ENCODE results near the gene CSPG4. TPM values are rescaled to one million over a fixed set of nuclear protein-coding genes. Genes with fewer than 3 reads are reported as not detected.
"Not testable (repeated sequence)": the region's sequence is repeated elsewhere in the genome, so short reads cannot be mapped to it uniquely, and the experiment has no call there.

The CSPG4 gene
- total RNA-seq, 1 donor from 2014 or later: 0.79 TPM

DNA sequence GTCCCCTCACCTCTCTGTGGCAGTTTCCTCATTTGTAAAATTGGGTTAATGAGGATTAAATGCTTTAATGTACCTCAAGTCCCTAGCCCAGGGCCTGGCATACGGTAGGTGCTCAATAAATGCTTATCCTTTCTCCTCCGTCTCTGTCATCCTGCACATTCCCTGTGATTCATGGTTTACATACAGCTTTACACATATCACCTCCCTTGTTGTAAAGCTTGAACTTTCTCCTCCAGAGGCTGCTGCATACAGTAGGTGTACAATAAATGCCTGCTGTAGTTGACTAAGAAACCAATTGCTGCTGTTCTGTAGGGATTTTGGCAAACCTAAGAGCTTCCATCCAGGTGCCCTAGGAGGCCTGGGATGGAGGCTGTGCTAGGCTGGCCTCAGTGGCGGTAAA is 1.5 kb upstream of the CSPG4 start:
- Histone ChIP-seq H3K36me3 (ENCODE audit: control insufficient read depth, insufficient read depth, low read length) (no peaks in the 10 kb centered on the region), H3K27me3 (ENCODE audit: control insufficient read depth, insufficient read depth, low read length) (no peaks in the 10 kb centered on the region), H3K4me3 (ENCODE audit: low read depth, low read length) (no peak overlapping the region)
- FAIRE-seq (no peak), DNase-seq (ENCODE audit: low read depth) (no peak)
- TF ChIP-seq, protein P1, sequence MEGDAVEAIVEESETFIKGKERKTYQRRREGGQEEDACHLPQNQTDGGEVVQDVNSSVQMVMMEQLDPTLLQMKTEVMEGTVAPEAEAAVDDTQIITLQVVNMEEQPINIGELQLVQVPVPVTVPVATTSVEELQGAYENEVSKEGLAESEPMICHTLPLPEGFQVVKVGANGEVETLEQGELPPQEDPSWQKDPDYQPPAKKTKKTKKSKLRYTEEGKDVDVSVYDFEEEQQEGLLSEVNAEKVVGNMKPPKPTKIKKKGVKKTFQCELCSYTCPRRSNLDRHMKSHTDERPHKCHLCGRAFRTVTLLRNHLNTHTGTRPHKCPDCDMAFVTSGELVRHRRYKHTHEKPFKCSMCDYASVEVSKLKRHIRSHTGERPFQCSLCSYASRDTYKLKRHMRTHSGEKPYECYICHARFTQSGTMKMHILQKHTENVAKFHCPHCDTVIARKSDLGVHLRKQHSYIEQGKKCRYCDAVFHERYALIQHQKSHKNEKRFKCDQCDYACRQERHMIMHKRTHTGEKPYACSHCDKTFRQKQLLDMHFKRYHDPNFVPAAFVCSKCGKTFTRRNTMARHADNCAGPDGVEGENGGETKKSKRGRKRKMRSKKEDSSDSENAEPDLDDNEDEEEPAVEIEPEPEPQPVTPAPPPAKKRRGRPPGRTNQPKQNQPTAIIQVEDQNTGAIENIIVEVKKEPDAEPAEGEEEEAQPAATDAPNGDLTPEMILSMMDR (IDR thresholded peaks at IDR 0.05; ENCODE audit: insufficient read depth, low read length, severe bottlenecking): no peak

DNA sequence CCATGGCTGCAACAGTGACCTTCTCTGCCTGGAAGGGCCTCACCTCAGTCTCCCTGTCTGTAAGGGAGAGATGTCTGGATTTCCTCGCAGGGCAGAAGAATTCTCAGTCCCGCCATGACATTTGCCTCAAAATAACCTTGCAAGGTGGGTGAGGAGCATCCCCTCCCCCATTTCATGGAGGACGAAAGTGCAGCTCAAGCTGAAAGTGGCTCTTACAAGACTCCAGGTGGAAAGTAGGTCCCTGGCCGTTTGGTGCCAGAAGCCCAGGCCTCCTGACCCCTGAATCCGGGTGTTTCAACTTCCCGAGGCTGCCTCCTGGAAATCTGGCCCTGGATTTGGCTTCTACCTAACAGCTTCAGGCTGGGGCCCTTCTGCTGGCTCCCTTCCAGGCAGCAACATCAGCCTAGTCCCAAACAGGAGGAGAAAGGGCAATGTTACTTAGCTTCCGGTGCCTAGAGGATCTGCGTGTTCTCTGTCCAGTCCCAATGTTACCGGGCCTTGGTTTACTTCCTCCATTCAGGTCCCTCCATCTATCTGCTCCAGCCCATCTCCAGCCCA is 769 bp upstream of the CSPG4 start:
- no peak for DNase-seq (ENCODE audit: low read depth)
- H3K4me3 ChIP-seq (ENCODE audit: low read depth, low read length): no peak overlapping the region
- no peaks in the 10 kb centered on the region for H3K27me3 ChIP-seq (ENCODE audit: control insufficient read depth, insufficient read depth, low read length)
- H3K36me3 ChIP-seq (ENCODE audit: control insufficient read depth, insufficient read depth, low read length): no peaks in the 10 kb centered on the region
- TF ChIP-seq, protein P1 (IDR thresholded peaks at IDR 0.05; ENCODE audit: insufficient read depth, low read length, severe bottlenecking): no peak
- FAIRE-seq: no peak

DNA sequence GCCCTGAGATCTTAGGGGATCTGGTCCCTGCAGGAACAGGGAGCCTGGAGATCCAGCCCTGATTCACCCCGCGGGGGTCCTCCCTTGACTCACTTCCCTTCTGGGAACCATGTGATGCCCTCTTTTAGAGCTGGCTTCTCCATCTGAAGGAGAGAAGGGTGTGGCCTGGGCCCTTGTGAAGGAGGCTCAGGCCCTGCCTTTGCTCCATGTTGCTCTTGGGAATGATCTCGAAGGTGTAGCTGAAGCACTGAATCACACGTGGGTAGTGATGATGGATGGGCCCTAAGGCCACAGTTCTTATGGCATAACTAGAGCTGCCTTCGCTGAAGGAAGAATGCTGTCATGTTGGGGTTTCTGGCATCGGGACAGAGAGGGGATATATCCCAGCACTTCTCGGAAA is 1.2 kb downstream of the CSPG4 start:
- not testable (repeated sequence) for H3K36me3 ChIP-seq (ENCODE audit: control insufficient read depth, insufficient read depth, low read length); H3K27me3 ChIP-seq (ENCODE audit: control insufficient read depth, insufficient read depth, low read length); H3K4me3 ChIP-seq (ENCODE audit: low read depth, low read length)
- DNase-seq (ENCODE audit: low read depth) (peak; percentile 96), FAIRE-seq (peak; percentile 99)

DNA sequence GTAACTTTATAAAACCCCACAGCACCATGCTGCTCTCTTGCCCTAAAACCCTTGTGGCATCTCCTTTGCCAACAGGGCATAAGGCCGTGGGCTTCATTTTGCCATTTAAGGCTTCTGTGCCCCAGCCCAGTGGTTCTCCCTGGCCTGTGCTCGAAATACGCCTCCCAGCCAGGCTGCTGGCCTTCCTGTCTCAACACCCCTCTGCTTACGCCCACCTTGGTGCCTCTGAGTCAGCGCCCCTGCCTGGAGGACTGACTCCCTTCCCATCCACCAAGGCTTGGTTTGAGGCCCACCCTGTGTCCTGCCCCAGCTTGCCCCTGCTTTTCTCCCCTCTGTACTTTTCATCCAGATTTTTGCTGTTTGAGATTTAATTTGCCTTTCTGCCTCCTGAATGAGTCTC is 1.8 kb downstream of the CSPG4 start:
- H3K36me3 ChIP-seq (ENCODE audit: control insufficient read depth, insufficient read depth, low read length); FAIRE-seq; DNase-seq (ENCODE audit: low read depth); H3K27me3 ChIP-seq (ENCODE audit: control insufficient read depth, insufficient read depth, low read length); H3K4me3 ChIP-seq (ENCODE audit: low read depth, low read length): not testable (repeated sequence)

DNA sequence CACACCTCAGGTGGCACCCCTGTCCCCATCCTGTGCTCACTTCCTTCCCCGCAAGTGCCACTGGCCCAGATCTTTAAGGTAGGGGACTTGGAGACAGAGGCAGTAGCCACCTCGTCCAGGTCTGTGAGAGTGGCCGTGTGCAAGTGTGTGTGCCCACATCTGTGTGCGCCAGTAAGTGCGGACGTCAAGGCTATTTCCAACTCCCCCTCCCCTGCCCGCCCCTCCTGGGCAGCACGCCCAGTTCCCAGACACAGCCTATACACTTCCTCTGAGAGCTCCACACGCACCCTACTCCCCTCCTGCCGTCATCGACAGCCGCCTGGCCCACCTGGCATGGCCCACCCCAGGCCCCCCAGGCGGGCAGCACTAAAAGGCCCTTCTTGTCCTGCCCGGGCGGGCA is 3.2 kb downstream of the CSPG4 start:
- not testable (repeated sequence) for FAIRE-seq; DNase-seq (ENCODE audit: low read depth); H3K4me3 ChIP-seq (ENCODE audit: low read depth, low read length); H3K36me3 ChIP-seq (ENCODE audit: control insufficient read depth, insufficient read depth, low read length); H3K27me3 ChIP-seq (ENCODE audit: control insufficient read depth, insufficient read depth, low read length)

DNA sequence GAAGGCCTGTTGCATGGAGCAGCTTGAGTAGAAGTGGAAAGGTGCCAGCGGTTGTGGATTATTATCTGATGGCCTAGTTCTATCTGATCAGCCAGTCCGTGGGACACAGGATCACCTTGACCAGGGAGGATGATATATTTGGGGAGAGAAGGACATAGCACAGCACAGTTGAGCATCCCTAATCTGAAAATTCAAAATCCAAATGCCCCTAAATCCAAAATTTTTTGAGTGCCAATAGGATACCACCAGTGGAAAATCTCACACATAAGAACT is 6.0 kb downstream of the CSPG4 start:
- no peaks in the 10 kb centered on the region for H3K27me3 ChIP-seq (ENCODE audit: control insufficient read depth, insufficient read depth, low read length)
- DNase-seq (ENCODE audit: low read depth): no peak
- no peak overlapping the region for H3K4me3 ChIP-seq (ENCODE audit: low read depth, low read length)
- no peaks in the 10 kb centered on the region for H3K36me3 ChIP-seq (ENCODE audit: control insufficient read depth, insufficient read depth, low read length)
- TF ChIP-seq, protein P1 (IDR thresholded peaks at IDR 0.05; ENCODE audit: insufficient read depth, low read length, severe bottlenecking): no peak
- FAIRE-seq: no peak

DNA sequence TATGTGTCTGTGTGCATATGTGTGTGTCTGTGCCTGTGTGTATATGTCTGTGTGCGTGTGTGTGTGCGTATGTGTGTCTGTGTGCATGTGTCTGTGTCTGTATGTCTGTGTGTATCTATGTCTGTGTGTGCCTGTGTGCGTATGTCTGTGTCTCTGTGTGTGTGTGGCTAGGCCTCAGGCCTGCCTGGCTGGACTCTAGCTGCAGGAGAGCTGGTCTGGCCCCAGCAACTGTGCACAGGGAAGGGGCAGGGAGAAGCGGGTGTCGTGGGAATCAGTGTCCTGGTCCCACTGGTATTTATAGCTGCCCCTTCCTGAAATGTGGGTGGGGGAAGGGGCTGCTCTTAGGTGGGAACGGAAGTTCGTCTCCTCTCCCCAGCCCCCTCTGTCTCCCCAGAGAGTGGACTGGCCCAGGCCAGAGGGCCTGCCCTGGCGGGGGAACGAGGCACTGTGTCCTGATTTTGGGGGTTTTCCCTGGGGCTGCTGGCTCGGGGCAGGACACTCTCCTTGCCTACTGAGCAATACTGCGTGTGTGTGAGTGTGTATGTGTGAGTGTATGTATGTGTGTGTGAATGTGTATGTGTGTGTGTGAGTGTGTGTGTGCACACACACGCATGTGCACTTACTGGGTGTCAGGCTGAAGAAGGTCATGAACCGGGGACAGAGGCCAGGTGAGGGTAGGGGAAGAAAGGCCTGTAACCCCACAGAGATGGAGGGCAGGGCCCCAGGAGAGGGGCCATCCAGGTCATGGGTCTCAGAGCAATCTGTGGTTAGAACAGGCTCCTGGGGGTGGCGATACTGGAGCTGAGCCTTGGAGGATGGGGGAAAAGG is 6.6 kb downstream of the CSPG4 start:
- TF ChIP-seq, protein P1 (IDR thresholded peaks at IDR 0.05; ENCODE audit: insufficient read depth, low read length, severe bottlenecking): no peak
- FAIRE-seq (peak; percentile 99), DNase-seq (ENCODE audit: low read depth) (no peak)

DNA sequence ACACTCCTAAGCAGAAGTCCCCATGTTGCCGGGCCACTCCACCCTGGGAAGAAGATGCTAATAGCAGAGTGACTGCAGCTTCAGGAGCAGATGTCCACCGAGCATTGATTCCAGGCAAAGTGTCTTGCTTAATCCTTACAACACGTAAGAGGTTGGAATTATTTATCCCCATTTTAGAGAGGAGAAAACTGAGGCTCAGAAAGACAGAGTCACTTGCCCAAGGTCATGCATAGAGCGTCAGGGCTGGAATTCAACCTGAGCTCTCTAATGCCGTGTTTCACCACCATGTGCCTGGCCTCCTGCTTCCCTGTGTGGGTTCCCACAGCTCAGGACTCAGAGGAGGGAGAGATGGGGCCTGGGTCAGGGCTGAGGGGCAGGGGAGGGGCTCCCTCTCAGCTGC is 7.3 kb downstream of the CSPG4 start:
- FAIRE-seq; H3K36me3 ChIP-seq (ENCODE audit: control insufficient read depth, insufficient read depth, low read length); DNase-seq (ENCODE audit: low read depth); H3K27me3 ChIP-seq (ENCODE audit: control insufficient read depth, insufficient read depth, low read length); H3K4me3 ChIP-seq (ENCODE audit: low read depth, low read length): not testable (repeated sequence)

More for the DNA sequence above, 6.6 kb downstream of the CSPG4 start:
- Histone ChIP-seq H3K4me3 (ENCODE audit: low read depth, low read length) (no peak overlapping the region), H3K36me3 (ENCODE audit: control insufficient read depth, insufficient read depth, low read length) (no peaks in the 10 kb centered on the region), H3K27me3 (ENCODE audit: control insufficient read depth, insufficient read depth, low read length) (no peaks in the 10 kb centered on the region)

Data from bronchial epithelial cell (primary cell).